Nephron (organoid): ENCODE measurements around the gene PDE6B.

Source experiments
- H3K27ac Mint-ChIP-seq, 3 experiments: 2 replicates each; pipeline ENCODE4 v1.8.0; 2020; ENCODE audit warnings: mixed read lengths in 3 of 3, mild to moderate bottlenecking in 2 of 3, moderate library complexity in 1 of 3
- H3K27me3 Mint-ChIP-seq: 2 replicates; pipeline ENCODE4 v1.8.0; 2021; ENCODE audit warnings: low read depth, mild to moderate bottlenecking, moderate library complexity, mixed read lengths
- H3K36me3 Mint-ChIP-seq: 2 replicates; pipeline ENCODE4 v1.8.0; 2020; ENCODE audit warnings: low read depth, mixed read lengths
- H3K4me1 Mint-ChIP-seq: 2 replicates; pipeline ENCODE4 v1.8.0; 2020; ENCODE audit warnings: mixed read lengths
- H3K4me3 Mint-ChIP-seq, 3 experiments: 2 replicates each; pipeline ENCODE4 v1.8.0; 2020; ENCODE audit warnings: mild to moderate bottlenecking in 3 of 3, mixed read lengths in 3 of 3, moderate library complexity in 2 of 3
- H3K9me3 Mint-ChIP-seq: 2 replicates; pipeline ENCODE4 v1.8.0; 2020; ENCODE audit warnings: mixed read lengths
- CTCF ChIP-seq, 3 experiments: fragments of 200-600 bp; sonication (generic); IDR thresholded peaks; one replicate each; pipeline ENCODE4 v1.5.0; 2021; ENCODE audit warnings: antibody characterized with exemption in 3 of 3; ENCODE audit not compliant: unreplicated experiment in 3 of 3

The PDE6B gene

GRCh38 chr4:578451-579443, 46.6 kb upstream of the PDE6B start:
- no peak overlapping the region for H3K4me3 Mint-ChIP-seq
- H3K4me1 Mint-ChIP-seq, result peaks cover 11% of the 10 kb centered on the region

GRCh38 chr4:579543-580175, 45.7 kb upstream of the PDE6B start:
- TF ChIP-seq CTCF (IDR thresholded peaks at IDR 0.05; ENCODE audit: unreplicated experiment in 3 of 3), result no peak
- peaks cover 6% of the 10 kb centered on the region for H3K9me3 Mint-ChIP-seq
- H3K27me3 Mint-ChIP-seq, result peaks cover 72% of the 10 kb centered on the region
- peaks cover 11% of the 10 kb centered on the region for H3K4me1 Mint-ChIP-seq
- H3K4me3 Mint-ChIP-seq, result no peak overlapping the region
- H3K27ac Mint-ChIP-seq, result no peak overlapping the region
- no peaks in the 10 kb centered on the region for H3K36me3 Mint-ChIP-seq

More at GRCh38 chr4:578451-579443, 46.6 kb upstream of the PDE6B start:
- no peak for TF ChIP-seq CTCF (IDR thresholded peaks at IDR 0.05; ENCODE audit: unreplicated experiment in 3 of 3)
- Mint-ChIP-seq H3K27me3 (peaks cover 75% of the 10 kb centered on the region), H3K36me3 (no peaks in the 10 kb centered on the region), H3K27ac (no peak overlapping the region), H3K9me3 (peaks cover 2% of the 10 kb centered on the region)

- Mint-ChIP-seq H3K27me3 (peaks cover 75% of the 10 kb centered on the region), H3K27ac (no peak overlapping the region), H3K36me3 (no peaks in the 10 kb centered on the region), H3K4me3 (no peak overlapping the region), H3K9me3 (peaks cover 6% of the 10 kb centered on the region), H3K4me1 (peaks cover 11% of the 10 kb centered on the region)
- TF ChIP-seq CTCF (IDR thresholded peaks at IDR 0.05; ENCODE audit: unreplicated experiment in 3 of 3), result no peak
Measured at GRCh38 chr4:581181-581580, 44.2 kb upstream of the PDE6B start.

- no peaks in the 10 kb centered on the region for H3K36me3 Mint-ChIP-seq
- no peak overlapping the region for H3K4me3 Mint-ChIP-seq
- TF ChIP-seq CTCF (IDR thresholded peaks at IDR 0.05; ENCODE audit: unreplicated experiment in 3 of 3), result no peak
- peaks cover 10% of the 10 kb centered on the region for H3K4me1 Mint-ChIP-seq
- H3K27me3 Mint-ChIP-seq, result peaks cover 79% of the 10 kb centered on the region
- H3K27ac Mint-ChIP-seq, result no peak overlapping the region
- peaks cover 6% of the 10 kb centered on the region for H3K9me3 Mint-ChIP-seq
Measured at GRCh38 chr4:581753-582361, 43.5 kb upstream of the PDE6B start.

- TF ChIP-seq CTCF (IDR thresholded peaks at IDR 0.05; ENCODE audit: unreplicated experiment in 3 of 3), result no peak
- Mint-ChIP-seq H3K36me3 (no peaks in the 10 kb centered on the region), H3K27ac (no peak overlapping the region), H3K4me1 (no peaks in the 10 kb centered on the region), H3K9me3 (peaks cover 10% of the 10 kb centered on the region), H3K27me3 (peaks cover 72% of the 10 kb centered on the region), H3K4me3 (no peak overlapping the region)
Measured at GRCh38 chr4:583820-584219, 41.6 kb upstream of the PDE6B start.
